ENCODE data around the gene EFNA1. TPM values are rescaled to one million over a fixed set of nuclear protein-coding genes. Genes with fewer than 3 reads are reported as not detected.

EFNA1 gene
- total RNA-seq, 1 experiment from 2014 or later = 6.5 TPM

DNA sequence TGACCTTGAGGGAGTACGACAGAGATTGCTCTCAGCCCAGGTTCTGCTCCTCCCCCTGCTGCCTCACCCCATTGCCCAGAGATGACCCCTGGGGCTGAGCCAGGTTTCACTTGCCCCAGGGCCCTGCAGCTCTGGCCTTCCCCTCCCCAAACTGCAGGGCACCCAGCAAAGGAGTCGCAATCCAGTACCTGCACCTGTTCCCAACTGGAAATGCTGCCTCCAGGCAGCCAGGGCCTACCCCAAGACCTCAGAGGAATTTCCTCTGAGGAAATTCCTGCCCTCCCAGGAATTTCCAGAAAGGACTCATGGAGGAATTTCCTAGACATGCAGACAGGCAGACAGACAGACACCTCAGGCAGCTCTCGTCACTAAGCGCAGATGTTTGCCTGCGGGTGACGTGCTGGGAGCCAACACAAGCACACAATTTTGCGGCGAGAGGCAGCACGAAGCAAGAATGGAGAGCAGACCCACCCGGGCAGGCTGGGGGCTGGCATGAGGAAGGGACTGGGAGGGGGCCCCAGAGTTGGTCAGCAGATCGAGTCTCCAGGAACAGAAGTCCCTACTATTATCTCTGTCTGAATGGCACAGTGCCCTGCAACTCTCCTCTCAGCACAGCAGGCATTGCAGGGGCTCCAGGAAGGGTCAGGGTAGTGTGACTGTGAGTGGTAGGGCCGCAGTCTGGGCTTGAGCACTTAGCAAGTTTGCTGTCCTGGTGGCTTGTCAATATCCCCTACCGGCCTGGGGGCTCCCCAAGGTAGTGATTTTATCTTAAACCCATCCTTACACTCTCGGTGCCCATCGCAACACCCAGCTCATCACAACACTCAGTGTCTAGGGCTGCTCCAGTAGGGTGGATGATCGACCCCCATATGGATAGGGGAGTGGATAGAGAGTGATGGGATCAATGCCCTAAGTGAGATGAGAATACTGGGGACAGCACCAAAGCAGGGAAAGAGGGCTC, 2.9 kb upstream of the EFNA1 start:
- ChIA-PET POLR2A (interaction anchor here (1.4 to 1.6 kb wide), 3 partner anchors 10 to 48 kb away, joined by 4 to 5 read pairs (median 5); partner anchors contain the start of genes KRTCAP2 and SLC50A1), CTCF (interaction anchor here (0.7 to 12.9 kb wide), 12 partner anchors 11 to 565 kb away, joined by 3 to 164 read pairs (median 6); partner anchors contain the start of genes ADAM15, KRTCAP2, SLC50A1 and TRIM46)
- Mint-ChIP-seq H3K4me3 (peak overlapping the region; percentile 61; the same call in 1 of the 2 replicates), H3K27ac (no peak overlapping the region; the same call in 1 of the 2 replicates), H3K9me3 (no peaks in the 10 kb centered on the region), H3K27me3 (ENCODE audit: low read depth) (peaks cover 68% of the 10 kb centered on the region), H3K4me1 (peaks cover 42% of the 10 kb centered on the region), H3K36me3 (no peaks in the 10 kb centered on the region)
- DNase-seq (ENCODE audit: low spot score) = peak; percentile 43
- ATAC-seq = peak; percentile 6
- TF ChIP-seq AFF4 (CRISPR knock-in tag; IDR thresholded peaks at IDR 0.05; ENCODE audit: borderline replicate concordance) (no peak), KAT7 (CRISPR knock-in tag; IDR thresholded peaks at IDR 0.05; ENCODE audit: borderline replicate concordance) (no peak), NFATC4 (CRISPR knock-in tag; IDR thresholded peaks at IDR 0.05) (no peak), RORB (CRISPR knock-in tag; IDR thresholded peaks at IDR 0.05) (no peak), USF1 (CRISPR knock-in tag; IDR thresholded peaks at IDR 0.05) (no peak), ATF6 (CRISPR knock-in tag; IDR thresholded peaks at IDR 0.05) (no peak), CREB1 (CRISPR knock-in tag; IDR thresholded peaks at IDR 0.05) (no peak)
- TF ChIP-seq, protein P1, sequence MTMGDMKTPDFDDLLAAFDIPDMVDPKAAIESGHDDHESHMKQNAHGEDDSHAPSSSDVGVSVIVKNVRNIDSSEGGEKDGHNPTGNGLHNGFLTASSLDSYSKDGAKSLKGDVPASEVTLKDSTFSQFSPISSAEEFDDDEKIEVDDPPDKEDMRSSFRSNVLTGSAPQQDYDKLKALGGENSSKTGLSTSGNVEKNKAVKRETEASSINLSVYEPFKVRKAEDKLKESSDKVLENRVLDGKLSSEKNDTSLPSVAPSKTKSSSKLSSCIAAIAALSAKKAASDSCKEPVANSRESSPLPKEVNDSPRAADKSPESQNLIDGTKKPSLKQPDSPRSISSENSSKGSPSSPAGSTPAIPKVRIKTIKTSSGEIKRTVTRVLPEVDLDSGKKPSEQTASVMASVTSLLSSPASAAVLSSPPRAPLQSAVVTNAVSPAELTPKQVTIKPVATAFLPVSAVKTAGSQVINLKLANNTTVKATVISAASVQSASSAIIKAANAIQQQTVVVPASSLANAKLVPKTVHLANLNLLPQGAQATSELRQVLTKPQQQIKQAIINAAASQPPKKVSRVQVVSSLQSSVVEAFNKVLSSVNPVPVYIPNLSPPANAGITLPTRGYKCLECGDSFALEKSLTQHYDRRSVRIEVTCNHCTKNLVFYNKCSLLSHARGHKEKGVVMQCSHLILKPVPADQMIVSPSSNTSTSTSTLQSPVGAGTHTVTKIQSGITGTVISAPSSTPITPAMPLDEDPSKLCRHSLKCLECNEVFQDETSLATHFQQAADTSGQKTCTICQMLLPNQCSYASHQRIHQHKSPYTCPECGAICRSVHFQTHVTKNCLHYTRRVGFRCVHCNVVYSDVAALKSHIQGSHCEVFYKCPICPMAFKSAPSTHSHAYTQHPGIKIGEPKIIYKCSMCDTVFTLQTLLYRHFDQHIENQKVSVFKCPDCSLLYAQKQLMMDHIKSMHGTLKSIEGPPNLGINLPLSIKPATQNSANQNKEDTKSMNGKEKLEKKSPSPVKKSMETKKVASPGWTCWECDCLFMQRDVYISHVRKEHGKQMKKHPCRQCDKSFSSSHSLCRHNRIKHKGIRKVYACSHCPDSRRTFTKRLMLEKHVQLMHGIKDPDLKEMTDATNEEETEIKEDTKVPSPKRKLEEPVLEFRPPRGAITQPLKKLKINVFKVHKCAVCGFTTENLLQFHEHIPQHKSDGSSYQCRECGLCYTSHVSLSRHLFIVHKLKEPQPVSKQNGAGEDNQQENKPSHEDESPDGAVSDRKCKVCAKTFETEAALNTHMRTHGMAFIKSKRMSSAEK (CRISPR knock-in tag; IDR thresholded peaks at IDR 0.05; ENCODE audit: borderline replicate concordance) = no peak

GRCh38 chr1:155125511-155125945, 2.1 kb upstream of the EFNA1 start:
- H3K27me3 Mint-ChIP-seq (ENCODE audit: low read depth) = peaks cover 62% of the 10 kb centered on the region
- H3K9me3 Mint-ChIP-seq = no peaks in the 10 kb centered on the region
- CTCF ChIA-PET = interaction anchor here (0.6 to 12.9 kb wide), 14 partner anchors 10 to 566 kb away, joined by 3 to 164 read pairs (median 6); partner anchors contain the start of genes ADAM15, KRTCAP2, SLC50A1 and TRIM46
- TF ChIP-seq SP1 (CRISPR knock-in tag; conservative IDR thresholded peaks at IDR 0.05) (no peak), TCF7 (CRISPR knock-in tag; IDR thresholded peaks at IDR 0.05; ENCODE audit: low read depth) (no peak), MYBL2 (CRISPR knock-in tag; IDR thresholded peaks at IDR 0.05) (no peak), FOXP1 (CRISPR knock-in tag; IDR thresholded peaks at IDR 0.05; ENCODE audit: borderline replicate concordance) (no peak), ATF2 (CRISPR knock-in tag; IDR thresholded peaks at IDR 0.05; ENCODE audit: borderline replicate concordance, low read depth) (no peak), ZNF416 (CRISPR knock-in tag; IDR thresholded peaks at IDR 0.05) (no peak), RELA (CRISPR knock-in tag; IDR thresholded peaks at IDR 0.05; ENCODE audit: borderline replicate concordance) (no peak), ZNF671 (CRISPR knock-in tag; IDR thresholded peaks at IDR 0.05) (no peak), SOX15 (CRISPR knock-in tag; IDR thresholded peaks at IDR 0.05) (no peak)
- TF ChIP-seq, protein P2, sequence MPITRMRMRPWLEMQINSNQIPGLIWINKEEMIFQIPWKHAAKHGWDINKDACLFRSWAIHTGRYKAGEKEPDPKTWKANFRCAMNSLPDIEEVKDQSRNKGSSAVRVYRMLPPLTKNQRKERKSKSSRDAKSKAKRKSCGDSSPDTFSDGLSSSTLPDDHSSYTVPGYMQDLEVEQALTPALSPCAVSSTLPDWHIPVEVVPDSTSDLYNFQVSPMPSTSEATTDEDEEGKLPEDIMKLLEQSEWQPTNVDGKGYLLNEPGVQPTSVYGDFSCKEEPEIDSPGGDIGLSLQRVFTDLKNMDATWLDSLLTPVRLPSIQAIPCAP (CRISPR knock-in tag; IDR thresholded peaks at IDR 0.05) = no peak
- TF ChIP-seq, protein P3, sequence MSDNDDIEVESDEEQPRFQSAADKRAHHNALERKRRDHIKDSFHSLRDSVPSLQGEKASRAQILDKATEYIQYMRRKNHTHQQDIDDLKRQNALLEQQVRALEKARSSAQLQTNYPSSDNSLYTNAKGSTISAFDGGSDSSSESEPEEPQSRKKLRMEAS (CRISPR knock-in tag; IDR thresholded peaks at IDR 0.05) = no peak

More at GRCh38 chr1:155125511-155125945, 2.1 kb upstream of the EFNA1 start:
- POLR2A ChIA-PET = interaction anchor here (1.4 to 1.6 kb wide), 3 partner anchors 10 to 47 kb away, joined by 4 to 5 read pairs (median 5); partner anchors contain the start of genes KRTCAP2 and SLC50A1
- no peak for ATAC-seq
- H3K4me3 Mint-ChIP-seq = peak overlapping the region; percentile 61
- DNase-seq (ENCODE audit: low spot score) = peak; percentile 41
- H3K36me3 Mint-ChIP-seq = no peaks in the 10 kb centered on the region
- peaks cover 48% of the 10 kb centered on the region for H3K4me1 Mint-ChIP-seq
- no peak overlapping the region for H3K27ac Mint-ChIP-seq

Data from WTC11 (cell line).